Measurements from ENCODE around the gene RPH3AL.

Gene RPH3AL

DNA sequence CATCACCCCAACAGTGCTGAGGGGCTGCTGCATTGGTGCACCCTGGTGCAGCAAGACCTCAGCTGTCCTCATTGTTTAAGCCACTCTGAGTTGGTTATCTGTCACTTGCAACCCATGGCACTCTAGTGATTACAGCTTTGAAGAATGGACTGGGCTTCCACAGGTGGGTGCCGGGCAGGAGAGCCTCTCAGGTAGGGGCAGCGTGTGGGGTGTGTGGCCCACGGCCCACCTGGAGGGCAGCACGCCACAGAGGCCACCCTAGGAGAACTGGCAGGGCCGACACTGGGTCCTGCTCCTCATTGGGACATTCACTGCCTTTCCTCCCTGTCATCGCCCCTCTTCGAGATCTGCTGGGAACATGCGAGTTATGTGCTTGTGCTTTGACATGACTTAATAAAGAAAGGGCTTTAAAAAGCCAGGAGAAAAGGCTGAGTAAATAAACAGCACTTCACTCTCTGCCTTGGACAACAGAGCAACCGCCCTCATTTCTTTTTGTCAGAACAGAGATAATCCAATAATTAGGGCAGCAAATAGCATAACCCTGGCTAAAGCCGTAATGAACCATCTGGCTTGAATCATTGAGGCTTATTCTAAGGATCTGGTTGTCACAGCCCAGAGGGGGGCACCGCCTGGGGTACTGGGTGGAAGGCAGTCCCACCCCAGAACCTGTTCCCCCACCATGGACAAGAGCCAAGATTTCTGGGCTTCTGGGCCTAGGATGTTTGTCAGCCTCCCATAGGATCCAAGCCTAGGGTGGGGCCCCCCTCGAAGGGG is 174.1 kb downstream of the RPH3AL start:
- ChIA-PET POLR2A (ENCODE audit: low non-redundant PET) (no interaction called here), CTCF (no interaction called here)
- no peak overlapping the region for H3K27ac ChIP-seq
- TF ChIP-seq, protein P1, sequence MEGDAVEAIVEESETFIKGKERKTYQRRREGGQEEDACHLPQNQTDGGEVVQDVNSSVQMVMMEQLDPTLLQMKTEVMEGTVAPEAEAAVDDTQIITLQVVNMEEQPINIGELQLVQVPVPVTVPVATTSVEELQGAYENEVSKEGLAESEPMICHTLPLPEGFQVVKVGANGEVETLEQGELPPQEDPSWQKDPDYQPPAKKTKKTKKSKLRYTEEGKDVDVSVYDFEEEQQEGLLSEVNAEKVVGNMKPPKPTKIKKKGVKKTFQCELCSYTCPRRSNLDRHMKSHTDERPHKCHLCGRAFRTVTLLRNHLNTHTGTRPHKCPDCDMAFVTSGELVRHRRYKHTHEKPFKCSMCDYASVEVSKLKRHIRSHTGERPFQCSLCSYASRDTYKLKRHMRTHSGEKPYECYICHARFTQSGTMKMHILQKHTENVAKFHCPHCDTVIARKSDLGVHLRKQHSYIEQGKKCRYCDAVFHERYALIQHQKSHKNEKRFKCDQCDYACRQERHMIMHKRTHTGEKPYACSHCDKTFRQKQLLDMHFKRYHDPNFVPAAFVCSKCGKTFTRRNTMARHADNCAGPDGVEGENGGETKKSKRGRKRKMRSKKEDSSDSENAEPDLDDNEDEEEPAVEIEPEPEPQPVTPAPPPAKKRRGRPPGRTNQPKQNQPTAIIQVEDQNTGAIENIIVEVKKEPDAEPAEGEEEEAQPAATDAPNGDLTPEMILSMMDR (conservative IDR thresholded peaks at IDR 0.05; ENCODE audit: low read depth), result no peak
- no peak for DNase-seq (ENCODE audit: low spot score)

DNA sequence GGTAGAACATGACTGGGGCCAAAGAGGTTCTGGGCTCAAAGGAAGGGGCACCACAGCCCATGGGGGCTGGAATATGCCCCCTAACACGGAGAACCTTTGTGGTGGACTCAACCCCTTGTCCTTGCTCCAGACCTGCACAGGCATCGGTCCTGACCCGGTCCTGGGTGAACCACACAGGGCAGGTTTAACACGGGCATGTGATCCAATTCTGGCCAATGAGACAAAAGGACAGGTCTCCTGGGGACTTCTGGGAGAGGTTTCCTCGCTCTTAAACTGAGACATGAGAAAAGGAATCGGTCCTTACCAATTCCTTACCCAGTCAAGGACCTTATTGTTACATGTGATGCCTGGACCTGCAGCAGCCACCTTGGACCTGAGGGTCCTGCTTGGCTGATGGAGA is 174.8 kb downstream of the RPH3AL start:
- DNase-seq (ENCODE audit: low spot score), result no peak
- TF ChIP-seq, protein P1 (conservative IDR thresholded peaks at IDR 0.05; ENCODE audit: low read depth), result no peak
- CTCF ChIA-PET, result no interaction called here
- H3K27ac ChIP-seq, result no peak overlapping the region
- POLR2A ChIA-PET (ENCODE audit: low non-redundant PET), result no interaction called here

DNA sequence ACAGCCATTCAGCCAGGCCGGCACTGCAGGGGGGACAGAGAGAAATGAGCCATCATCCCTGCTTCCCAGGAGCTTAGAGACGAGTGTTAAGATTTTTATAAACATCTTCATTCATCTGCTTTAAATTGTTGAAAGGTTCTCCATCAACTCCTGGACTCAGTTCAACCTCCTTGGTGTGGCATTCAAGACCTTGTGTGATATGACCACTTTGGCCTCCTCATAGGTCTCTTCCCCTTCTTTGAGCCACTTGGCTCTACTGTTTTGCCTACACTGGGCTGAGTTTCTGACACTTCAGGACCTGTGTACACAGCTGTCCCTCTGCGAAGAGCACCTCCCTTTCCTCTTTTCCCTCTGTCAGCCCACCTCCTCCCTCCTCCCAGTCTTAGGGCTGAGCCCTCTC is 175.5 kb downstream of the RPH3AL start:
- no peak overlapping the region for H3K27ac ChIP-seq
- CTCF ChIA-PET, result interaction anchor here (0.6 to 0.8 kb wide), 2 partner anchors 13 to 316 kb away, joined by 3 to 5 read pairs; no protein-coding TSS in a partner anchor
- DNase-seq (ENCODE audit: low spot score), result no peak
- POLR2A ChIA-PET (ENCODE audit: low non-redundant PET), result no interaction called here
- TF ChIP-seq, protein P1 (conservative IDR thresholded peaks at IDR 0.05; ENCODE audit: low read depth), result no peak

DNA sequence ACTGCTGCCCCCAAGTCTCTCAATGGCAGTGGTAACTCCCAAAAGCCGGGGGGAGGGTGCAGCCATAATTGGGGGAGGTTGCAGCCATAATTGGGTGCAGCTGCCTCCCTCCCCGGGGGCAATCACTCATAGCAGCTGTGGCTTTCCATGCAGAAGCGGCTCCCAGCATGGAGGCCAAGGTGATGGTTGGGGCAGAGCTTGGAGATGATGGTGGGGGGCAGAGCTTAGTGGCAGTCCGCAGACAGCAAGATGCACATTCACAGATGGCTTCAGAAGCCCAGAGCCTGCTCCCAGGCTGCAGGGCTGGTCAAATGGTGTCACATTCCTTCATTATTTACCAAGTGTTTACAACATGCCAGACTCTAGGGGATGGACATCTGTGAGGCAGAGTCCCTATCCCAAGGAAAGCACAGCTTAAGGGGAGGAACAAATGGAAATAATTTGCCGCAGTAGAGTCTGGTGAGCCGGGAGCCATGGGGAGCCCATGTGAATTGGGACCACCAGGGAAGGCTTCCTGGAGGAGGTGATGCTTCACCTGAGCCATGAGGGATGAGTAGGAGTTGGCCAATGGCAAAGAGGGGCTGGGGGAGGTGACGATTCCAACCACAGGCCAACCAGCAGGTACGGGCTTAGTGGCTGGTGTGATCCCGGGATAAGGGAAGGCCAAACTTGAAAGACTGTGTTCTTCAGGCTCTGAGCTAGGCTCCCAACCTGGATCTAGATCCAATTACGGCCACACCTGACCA is 179.3 kb downstream of the RPH3AL start:
- CTCF ChIA-PET, result interaction anchor here (0.5 kb wide), 1 partner anchor 360 kb away, joined by 3 read pairs; no protein-coding TSS in a partner anchor
- TF ChIP-seq, protein P1 (conservative IDR thresholded peaks at IDR 0.05; ENCODE audit: low read depth), result no peak
- POLR2A ChIA-PET (ENCODE audit: low non-redundant PET), result no interaction called here
- DNase-seq (ENCODE audit: low spot score), result no peak
- H3K27ac ChIP-seq, result no peak overlapping the region

DNA sequence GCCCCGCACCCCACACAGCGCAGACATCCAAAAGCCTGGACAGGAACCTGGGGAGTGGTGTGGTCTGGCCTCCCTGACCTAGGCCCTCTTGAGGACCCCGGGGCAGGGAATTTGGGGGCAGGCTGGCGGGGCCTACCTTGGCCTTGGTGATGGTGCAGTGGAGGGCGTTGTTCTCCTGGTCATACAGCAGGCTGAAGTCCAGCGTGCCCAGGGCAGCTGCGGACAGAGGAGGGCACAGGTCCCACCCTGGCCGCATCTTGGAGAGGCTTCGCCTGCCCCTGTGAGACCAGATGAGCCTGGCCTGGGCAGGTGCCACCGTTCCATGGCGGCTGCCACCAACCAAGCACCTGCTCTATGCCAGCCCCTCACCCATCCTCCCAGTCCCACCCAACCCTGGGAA is 180.2 kb downstream of the RPH3AL start:
- H3K27ac ChIP-seq, result no peak overlapping the region
- CTCF ChIA-PET, result interaction anchor here (0.5 kb wide), 1 partner anchor 28 kb away, joined by 3 read pairs; no protein-coding TSS in a partner anchor
- TF ChIP-seq, protein P1 (conservative IDR thresholded peaks at IDR 0.05; ENCODE audit: low read depth), result no peak
- no peak for DNase-seq (ENCODE audit: low spot score)
- POLR2A ChIA-PET (ENCODE audit: low non-redundant PET), result no interaction called here

DNA sequence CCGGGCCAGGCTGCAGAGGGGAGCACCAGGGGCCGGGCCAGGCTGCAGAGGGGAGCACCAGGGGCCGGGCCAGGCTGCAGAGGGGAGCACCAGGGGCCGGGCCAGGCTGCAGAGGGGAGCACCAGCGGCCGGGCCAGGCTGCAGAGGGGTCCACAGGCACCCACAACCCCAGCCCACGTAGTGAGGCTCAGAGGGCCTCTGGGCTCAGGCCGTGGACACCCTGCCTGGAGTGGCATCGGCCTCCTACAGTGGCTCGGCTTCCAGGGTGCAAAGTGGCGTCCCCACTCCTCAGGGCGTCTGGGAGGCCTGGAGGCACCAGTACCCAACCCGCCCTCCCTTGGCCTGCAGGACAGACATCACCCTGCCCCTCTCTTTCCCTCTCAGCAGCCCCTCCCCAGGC is 180.7 kb downstream of the RPH3AL start:
- no peak overlapping the region for H3K27ac ChIP-seq
- CTCF ChIA-PET, result no interaction called here
- POLR2A ChIA-PET (ENCODE audit: low non-redundant PET), result no interaction called here
- TF ChIP-seq, protein P1 (conservative IDR thresholded peaks at IDR 0.05; ENCODE audit: low read depth), result no peak
- DNase-seq (ENCODE audit: low spot score), result no peak
